GM18951 (cell line): ENCODE data around the gene GNLY.
"Not testable (repeated sequence)": the region's sequence is repeated elsewhere in the genome, so short reads cannot be mapped to it uniquely, and the experiment has no call there.

ENCODE experiments used
- POLR2A ChIP-seq: IDR thresholded peaks from 4 replicates; pipeline ENCODE4 v1.6.1; 2011; ENCODE audit warnings: mild to moderate bottlenecking; ENCODE audit not compliant: insufficient read length, insufficient read depth; ENCODE audit errors: extremely low read depth
- in situ Hi-C: fragments of 300-500 bp; cut with MboI; formaldehyde crosslinking; loops from one replicate; pipeline ENCODE4 v1.12.0; 2022; ENCODE audit warnings: low sequenced_read_pairs, mixed read lengths, inconsistent platforms; ENCODE audit not compliant: unreplicated experiment

Gene GNLY

GRCh38 chr2:85668009-85668856, 25.9 kb upstream of the GNLY start, which contains the start of gene SFTPB:
Gene SFTPB, minus strand, starts transcription at chr2:85668199. Its CDS starts 16 bp downstream, at chr2:85668183.
- in situ Hi-C loops: no loop called here
- no peak for TF ChIP-seq POLR2A

- no peak for TF ChIP-seq POLR2A
- in situ Hi-C loops: no loop called here
Observed at GRCh38 chr2:85668857-85669142, 25.4 kb upstream of the GNLY start.

DNA sequence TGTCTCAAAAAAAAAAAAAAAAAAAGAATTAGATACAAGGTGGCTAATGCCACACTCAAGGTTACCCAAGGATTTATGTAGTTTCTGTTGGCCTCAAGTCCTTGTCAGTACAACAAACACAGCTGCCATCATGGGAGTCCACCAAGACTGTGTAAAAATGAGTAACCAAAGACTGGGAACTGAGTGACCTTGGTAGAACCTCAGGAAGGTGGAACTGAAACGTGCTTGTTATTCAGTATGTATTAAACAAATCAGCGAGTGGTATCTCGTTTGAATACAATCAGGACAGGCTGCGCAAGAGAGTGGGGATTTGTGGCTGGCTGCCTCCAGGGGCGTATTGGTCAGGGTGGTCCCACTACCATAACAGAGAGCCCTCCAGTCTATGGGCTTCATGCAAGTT, 24.6 kb upstream of the GNLY start:
- no peak for TF ChIP-seq POLR2A
- in situ Hi-C loops: no loop called here

GRCh38 chr2:85670416-85670815, 23.7 kb upstream of the GNLY start:
- in situ Hi-C loops: not testable (repeated sequence)

- no peak for TF ChIP-seq POLR2A
- in situ Hi-C loops: no loop called here
Observed at GRCh38 chr2:85672456-85672855, 21.7 kb upstream of the GNLY start.

- in situ Hi-C loops: no loop called here
- TF ChIP-seq POLR2A: no peak
Observed at GRCh38 chr2:85673716-85674375, 20.3 kb upstream of the GNLY start.

DNA sequence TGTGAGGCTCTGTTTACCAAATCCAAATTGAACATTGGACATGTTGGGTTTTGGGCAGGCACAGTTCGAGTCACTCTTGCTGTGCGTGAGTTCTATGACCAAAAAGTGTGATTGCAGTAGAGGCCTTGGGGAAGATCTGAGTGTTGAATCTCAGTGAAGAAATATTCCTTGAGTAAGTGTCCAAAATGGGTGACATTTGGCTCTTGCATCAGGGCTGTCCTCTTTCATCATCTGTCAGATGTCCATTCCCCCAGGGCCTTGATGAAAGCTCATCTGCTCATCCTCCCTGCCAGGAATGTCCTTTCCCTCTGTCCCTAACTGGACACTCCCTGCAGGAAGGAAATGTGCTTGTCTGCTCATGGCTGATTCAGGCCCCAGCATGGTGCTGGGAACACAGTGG, 19.7 kb upstream of the GNLY start:
- TF ChIP-seq POLR2A: no peak

GRCh38 chr2:85675427-85675826, 18.7 kb upstream of the GNLY start:
- no peak for TF ChIP-seq POLR2A
- in situ Hi-C loops: no loop called here

More for the DNA sequence above, 19.7 kb upstream of the GNLY start:
- in situ Hi-C loops: no loop called here

DNA sequence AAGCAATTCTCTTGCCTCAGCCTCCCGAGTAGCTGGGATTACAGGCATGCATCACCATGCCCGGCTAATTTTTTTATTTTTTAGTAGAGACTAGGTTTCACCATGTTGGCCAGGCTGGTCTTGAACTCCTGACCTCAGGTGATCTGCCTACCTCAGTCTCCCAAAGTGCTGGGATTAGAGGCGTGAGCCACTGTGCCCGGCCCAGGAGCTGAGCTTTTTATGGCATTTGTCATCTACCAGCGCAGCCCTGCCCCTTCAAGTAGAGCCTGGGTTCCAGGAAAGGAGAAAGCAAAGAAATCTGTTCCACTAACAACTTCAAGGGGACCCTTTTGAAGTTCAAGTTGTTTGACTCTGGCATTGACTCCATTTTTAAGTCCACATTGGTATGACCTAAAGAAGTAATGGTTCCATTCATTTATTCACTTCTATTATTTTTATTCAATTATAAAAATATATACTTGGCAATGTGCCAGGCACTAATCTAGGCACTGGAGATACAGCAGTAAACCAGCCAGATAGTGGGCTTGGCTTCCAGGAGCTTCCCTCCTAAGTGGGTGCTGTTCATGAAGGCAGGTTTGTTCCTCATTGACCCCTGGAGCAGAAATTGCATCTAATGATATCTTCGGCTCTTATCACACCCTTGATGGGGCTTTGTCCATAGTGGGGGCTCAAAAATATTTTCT, 18.2 kb upstream of the GNLY start:
- no peak for TF ChIP-seq POLR2A
- in situ Hi-C loops: no loop called here

DNA sequence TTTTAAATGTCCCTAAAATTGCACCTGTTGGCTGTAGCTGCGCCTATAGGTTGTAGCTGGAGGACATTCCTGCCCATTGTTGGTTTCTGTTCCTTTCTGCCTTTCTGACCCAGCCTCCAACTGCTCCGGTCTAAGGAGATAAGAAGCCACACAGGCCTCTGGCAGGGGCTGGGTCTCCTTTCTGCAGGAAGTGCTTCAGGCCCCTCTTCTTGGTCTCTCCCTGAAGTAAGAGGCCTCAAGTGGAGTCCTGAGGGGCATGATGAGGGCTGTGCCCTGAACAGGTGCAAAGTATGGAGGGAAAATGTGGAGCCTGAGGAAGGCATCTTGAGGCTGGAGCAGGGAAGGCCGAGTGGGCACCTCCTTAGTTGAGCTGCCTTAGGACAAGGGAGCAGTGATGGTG, 15.8 kb upstream of the GNLY start:
- TF ChIP-seq POLR2A: no peak
- in situ Hi-C loops: no loop called here

GRCh38 chr2:85678794-85679672, 15.1 kb upstream of the GNLY start:
- no peak for TF ChIP-seq POLR2A
- in situ Hi-C loops: no loop called here

- no peak for TF ChIP-seq POLR2A
- in situ Hi-C loops: no loop called here
Observed at GRCh38 chr2:85680707-85681371, 13.3 kb upstream of the GNLY start.
